ENCODE measurements around the gene TAX1BP1.
A peak's percentile ranks its signal among the peaks of the same experiment; 100 is the strongest.
"Not testable (repeated sequence)": the region's sequence is repeated elsewhere in the genome, so short reads cannot be mapped to it uniquely, and the experiment has no call there.

Gene TAX1BP1

DNA sequence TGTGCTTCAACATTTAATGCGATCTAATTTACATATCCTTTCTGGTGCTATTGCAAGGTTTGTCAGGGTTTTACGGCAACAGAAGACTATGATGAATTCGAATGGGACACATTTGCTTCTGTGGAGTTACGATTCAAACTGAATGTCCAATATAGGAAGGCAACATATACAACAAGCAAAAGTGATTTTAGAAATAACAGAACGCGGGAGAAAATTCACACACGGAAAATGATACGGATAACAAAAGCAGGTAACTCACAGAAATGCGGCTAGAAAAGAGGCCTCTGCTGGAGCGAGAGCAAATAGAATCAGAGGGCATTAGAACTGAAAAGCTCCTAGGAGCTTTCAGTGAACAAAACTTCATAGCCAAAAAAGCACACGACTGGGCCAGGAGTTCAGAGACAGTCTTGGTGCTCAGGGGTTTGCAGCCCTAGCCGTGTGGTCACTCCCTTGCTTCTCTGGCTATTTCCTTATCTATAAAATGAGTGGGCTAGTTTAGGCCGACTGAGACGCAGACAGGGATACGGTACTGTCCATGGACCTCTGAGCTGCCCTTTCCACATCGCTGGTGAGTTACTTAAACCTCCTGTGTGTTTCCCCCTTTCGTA, 557 bp upstream of the TAX1BP1 start:
- Histone ChIP-seq H3K4me3 (ENCODE audit: low read depth, low read length) (peak overlapping the region; percentile 84), H3K9me3 (ENCODE audit: control insufficient read depth, insufficient read depth, low read length) (no peaks in the 10 kb centered on the region), H3K4me1 (ENCODE audit: control insufficient read depth, insufficient read depth, low read length) (peaks cover 4% of the 10 kb centered on the region), H3K9ac (ENCODE audit: low read depth, low read length) (peak overlapping the region; percentile 62), H3K36me3 (ENCODE audit: control insufficient read depth, insufficient read depth, low read length) (no peaks in the 10 kb centered on the region), H3K27me3 (ENCODE audit: control insufficient read depth, insufficient read depth, low read length) (no peaks in the 10 kb centered on the region)

DNA sequence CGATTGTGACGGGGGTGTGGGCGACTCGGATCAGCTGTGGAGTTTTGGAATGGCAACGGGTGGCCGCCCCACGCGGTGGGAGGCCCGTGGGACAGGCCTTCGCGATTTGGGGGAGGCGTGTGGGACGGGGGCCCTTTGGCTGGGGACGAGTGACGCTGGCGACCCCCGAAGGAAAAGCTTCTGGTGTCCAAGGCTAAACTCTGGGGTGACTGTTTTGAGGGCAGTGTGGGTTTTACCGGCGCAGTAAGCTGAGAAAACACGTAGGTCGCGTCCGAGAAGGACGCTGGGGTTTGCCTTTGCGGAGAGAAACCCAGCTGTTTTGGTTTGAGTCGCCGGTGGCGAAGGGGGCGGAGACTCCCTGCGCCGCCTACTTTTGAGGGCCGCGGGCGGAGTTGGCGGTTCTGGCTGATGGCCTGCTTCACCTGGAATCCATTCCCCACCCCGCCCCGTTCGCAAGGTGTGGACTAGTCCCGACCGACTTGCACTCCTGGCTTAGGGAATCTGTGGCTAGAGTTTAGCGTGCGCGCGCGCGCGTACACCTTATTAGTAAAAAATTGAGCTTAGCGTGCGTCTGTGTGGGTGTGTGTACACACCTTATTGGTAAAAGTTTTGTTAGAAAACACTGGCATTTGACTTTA, 606 bp downstream of the TAX1BP1 start:
- Histone ChIP-seq H3K36me3 (ENCODE audit: control insufficient read depth, insufficient read depth, low read length) (no peaks in the 10 kb centered on the region), H3K9me3 (ENCODE audit: control insufficient read depth, insufficient read depth, low read length) (no peaks in the 10 kb centered on the region), H3K4me1 (ENCODE audit: control insufficient read depth, insufficient read depth, low read length) (peaks cover 6% of the 10 kb centered on the region), H3K27me3 (ENCODE audit: control insufficient read depth, insufficient read depth, low read length) (no peaks in the 10 kb centered on the region), H3K4me3 (ENCODE audit: low read depth, low read length) (peak overlapping the region; percentile 84), H3K9ac (ENCODE audit: low read depth, low read length) (peak overlapping the region; percentile 70)

DNA sequence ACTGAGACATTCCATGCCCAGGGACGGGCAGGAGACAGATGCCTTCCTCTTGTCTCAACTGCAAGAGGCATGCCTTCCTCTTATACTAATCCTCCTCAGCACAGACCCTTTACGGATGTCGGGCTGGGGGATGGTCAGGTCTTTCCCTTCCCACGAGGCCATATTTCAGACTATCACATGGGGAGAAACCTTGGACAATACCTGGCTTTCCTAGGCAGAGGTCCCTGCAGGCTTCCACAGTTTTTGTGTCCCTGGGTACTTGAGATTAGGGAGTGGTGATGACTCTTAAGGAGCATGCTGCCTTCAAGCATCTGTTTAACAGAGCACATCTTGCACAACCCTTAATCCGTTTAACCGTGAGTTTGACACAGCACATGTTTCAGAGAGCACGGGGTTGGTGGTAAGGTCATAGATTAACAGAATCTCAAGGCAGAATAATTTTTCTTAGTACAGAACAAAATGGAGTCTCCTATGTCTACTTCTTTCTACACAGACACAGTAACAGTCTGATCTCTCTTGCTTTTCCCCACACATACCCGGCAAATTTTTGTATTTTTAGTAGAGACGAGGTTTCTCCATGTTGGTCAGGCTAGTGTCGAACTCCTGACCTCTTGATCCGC, 2.2 kb downstream of the TAX1BP1 start:
- H3K4me3 ChIP-seq (ENCODE audit: low read depth, low read length); H3K36me3 ChIP-seq (ENCODE audit: control insufficient read depth, insufficient read depth, low read length); H3K9ac ChIP-seq (ENCODE audit: low read depth, low read length); H3K4me1 ChIP-seq (ENCODE audit: control insufficient read depth, insufficient read depth, low read length); H3K27me3 ChIP-seq (ENCODE audit: control insufficient read depth, insufficient read depth, low read length); H3K9me3 ChIP-seq (ENCODE audit: control insufficient read depth, insufficient read depth, low read length): not testable (repeated sequence)

DNA sequence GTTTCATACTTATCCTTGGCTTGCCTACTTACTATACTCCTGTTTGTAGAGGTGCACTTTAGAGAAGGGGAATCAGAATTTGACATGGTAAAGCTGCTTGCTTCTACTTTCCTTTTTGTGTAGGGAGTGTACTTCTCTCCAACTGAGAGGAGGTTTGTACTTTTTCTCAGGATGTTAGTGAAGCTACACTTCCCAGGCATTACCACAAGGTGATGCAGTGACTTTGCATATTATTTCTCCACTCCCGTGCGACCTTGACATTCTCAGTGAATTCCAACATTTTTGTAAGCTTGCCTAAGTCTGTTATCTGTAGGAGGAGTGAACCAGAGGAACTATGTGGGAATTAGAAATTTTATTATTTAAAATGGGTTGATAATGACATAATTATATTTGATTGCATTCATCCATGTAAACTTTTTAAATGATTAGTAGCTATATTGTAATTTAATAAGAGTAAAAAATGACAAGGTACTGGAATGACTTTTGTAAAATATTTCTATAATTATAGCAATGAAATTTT, 5.2 kb downstream of the TAX1BP1 start:
- Histone ChIP-seq H3K9ac (ENCODE audit: low read depth, low read length) (no peak overlapping the region), H3K9me3 (ENCODE audit: control insufficient read depth, insufficient read depth, low read length) (no peaks in the 10 kb centered on the region), H3K27me3 (ENCODE audit: control insufficient read depth, insufficient read depth, low read length) (no peaks in the 10 kb centered on the region), H3K36me3 (ENCODE audit: control insufficient read depth, insufficient read depth, low read length) (no peaks in the 10 kb centered on the region), H3K4me3 (ENCODE audit: low read depth, low read length) (no peak overlapping the region), H3K4me1 (ENCODE audit: control insufficient read depth, insufficient read depth, low read length) (peaks cover 8% of the 10 kb centered on the region)

DNA sequence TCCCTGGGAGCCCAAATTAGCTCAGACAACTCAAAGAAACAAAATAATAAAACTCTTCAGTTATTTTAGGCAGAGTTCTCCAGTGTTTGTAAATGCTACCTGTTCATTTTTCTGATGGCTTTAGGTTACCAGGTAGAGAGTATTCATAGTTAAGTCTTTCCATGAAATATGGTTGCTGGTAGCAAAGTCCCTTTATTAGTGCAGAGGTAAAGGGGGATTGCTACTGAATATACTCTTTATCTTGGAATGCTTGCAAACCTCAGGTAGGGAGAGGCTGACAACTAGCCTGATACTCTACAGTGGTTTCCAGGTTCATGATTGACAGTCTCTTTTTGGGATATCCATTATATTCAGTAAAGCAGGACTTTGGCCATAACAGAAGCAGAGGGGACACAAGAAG, 6.5 kb downstream of the TAX1BP1 start:
- peaks cover 8% of the 10 kb centered on the region for H3K4me1 ChIP-seq (ENCODE audit: control insufficient read depth, insufficient read depth, low read length)

DNA sequence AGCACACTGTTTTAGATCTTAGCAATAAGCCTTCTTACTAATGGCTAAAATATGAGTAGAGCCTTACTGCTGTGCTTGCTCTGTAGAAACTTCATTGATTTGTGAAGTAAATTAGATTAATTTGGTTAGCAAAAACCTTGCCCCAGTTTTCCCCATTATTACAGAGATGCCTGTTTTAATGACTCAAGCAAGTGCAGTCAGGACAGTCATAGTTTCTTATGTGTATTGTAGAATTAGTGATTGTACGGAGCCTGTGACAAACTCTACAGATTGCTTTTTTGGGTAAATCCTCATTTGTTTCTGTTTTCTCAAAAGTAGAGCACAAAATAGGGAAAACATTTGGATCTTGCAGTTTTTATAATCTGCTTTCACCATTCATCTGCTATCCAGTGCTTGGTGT, 7.0 kb downstream of the TAX1BP1 start:
- H3K4me1 ChIP-seq (ENCODE audit: control insufficient read depth, insufficient read depth, low read length) = peaks cover 8% of the 10 kb centered on the region
- no peaks in the 10 kb centered on the region for H3K27me3 ChIP-seq (ENCODE audit: control insufficient read depth, insufficient read depth, low read length)
- no peak overlapping the region for H3K9ac ChIP-seq (ENCODE audit: low read depth, low read length)
- no peak overlapping the region for H3K4me3 ChIP-seq (ENCODE audit: low read depth, low read length)
- no peaks in the 10 kb centered on the region for H3K9me3 ChIP-seq (ENCODE audit: control insufficient read depth, insufficient read depth, low read length)
- H3K36me3 ChIP-seq (ENCODE audit: control insufficient read depth, insufficient read depth, low read length) = no peaks in the 10 kb centered on the region

More for the DNA sequence above, 6.5 kb downstream of the TAX1BP1 start:
- no peaks in the 10 kb centered on the region for H3K27me3 ChIP-seq (ENCODE audit: control insufficient read depth, insufficient read depth, low read length)
- H3K9ac ChIP-seq (ENCODE audit: low read depth, low read length) = no peak overlapping the region
- no peak overlapping the region for H3K4me3 ChIP-seq (ENCODE audit: low read depth, low read length)
- H3K36me3 ChIP-seq (ENCODE audit: control insufficient read depth, insufficient read depth, low read length) = no peaks in the 10 kb centered on the region
- no peaks in the 10 kb centered on the region for H3K9me3 ChIP-seq (ENCODE audit: control insufficient read depth, insufficient read depth, low read length)

DNA sequence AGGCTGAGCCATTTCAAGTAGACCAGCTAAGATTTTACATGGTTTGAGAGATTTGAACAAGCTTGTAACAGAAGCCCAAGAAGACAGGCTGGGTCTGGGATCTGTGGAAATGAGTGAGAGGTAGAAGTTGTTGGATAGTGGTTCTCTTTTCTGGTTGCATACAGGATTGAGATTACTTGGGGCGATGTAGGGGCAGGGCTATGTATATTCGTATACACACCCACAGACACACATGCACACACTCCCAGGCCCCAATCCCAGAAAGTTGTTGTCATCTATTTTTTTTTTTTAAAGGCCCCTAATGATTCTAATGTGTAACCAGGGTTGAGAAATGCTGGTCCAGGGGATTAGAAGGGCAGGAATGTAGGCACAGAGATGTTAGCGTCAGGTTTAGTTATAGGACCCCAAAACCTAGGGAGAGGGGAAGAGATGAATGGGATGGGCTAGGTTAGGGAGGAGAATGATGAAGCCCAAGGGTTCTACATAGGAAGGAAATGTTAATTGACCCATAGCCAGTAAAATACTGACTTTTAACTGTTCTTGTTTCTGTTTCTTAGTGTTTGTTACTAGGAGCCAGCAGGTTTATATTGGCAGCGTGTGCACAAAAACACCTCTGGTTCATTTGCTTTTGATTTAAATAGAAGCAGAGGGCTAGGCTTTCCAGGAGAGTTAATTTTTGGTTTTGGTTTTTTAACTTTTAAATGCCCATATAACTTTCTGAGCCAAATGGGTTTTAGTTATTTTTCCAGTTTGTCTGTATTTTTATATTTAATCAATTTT, 7.8 kb downstream of the TAX1BP1 start:
- no peaks in the 10 kb centered on the region for H3K27me3 ChIP-seq (ENCODE audit: control insufficient read depth, insufficient read depth, low read length)
- H3K4me1 ChIP-seq (ENCODE audit: control insufficient read depth, insufficient read depth, low read length) = peaks cover 6% of the 10 kb centered on the region
- H3K9ac ChIP-seq (ENCODE audit: low read depth, low read length) = no peak overlapping the region
- no peaks in the 10 kb centered on the region for H3K9me3 ChIP-seq (ENCODE audit: control insufficient read depth, insufficient read depth, low read length)
- H3K4me3 ChIP-seq (ENCODE audit: low read depth, low read length) = no peak overlapping the region
- H3K36me3 ChIP-seq (ENCODE audit: control insufficient read depth, insufficient read depth, low read length) = no peaks in the 10 kb centered on the region

DNA sequence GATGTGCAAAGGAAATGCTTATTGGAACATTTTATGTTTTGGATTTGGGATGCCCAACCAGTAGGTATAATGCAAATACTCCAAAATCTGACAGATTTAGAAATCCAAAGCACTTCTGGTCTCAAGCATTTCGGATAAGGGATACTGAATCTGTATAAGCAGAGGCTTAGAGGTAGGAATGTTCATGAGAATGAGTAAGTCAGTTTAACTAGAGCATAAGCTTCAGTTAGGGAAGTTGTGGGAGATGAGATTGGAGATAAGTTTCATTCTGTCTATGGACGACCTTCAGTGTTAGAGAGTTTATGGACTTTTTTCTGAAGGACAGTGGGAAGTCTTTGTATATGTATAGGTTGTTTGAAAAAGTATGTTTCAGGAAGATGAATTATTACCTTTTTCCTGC, 10.4 kb downstream of the TAX1BP1 start:
- no peaks in the 10 kb centered on the region for H3K27me3 ChIP-seq (ENCODE audit: control insufficient read depth, insufficient read depth, low read length)
- H3K36me3 ChIP-seq (ENCODE audit: control insufficient read depth, insufficient read depth, low read length) = no peaks in the 10 kb centered on the region

DNA sequence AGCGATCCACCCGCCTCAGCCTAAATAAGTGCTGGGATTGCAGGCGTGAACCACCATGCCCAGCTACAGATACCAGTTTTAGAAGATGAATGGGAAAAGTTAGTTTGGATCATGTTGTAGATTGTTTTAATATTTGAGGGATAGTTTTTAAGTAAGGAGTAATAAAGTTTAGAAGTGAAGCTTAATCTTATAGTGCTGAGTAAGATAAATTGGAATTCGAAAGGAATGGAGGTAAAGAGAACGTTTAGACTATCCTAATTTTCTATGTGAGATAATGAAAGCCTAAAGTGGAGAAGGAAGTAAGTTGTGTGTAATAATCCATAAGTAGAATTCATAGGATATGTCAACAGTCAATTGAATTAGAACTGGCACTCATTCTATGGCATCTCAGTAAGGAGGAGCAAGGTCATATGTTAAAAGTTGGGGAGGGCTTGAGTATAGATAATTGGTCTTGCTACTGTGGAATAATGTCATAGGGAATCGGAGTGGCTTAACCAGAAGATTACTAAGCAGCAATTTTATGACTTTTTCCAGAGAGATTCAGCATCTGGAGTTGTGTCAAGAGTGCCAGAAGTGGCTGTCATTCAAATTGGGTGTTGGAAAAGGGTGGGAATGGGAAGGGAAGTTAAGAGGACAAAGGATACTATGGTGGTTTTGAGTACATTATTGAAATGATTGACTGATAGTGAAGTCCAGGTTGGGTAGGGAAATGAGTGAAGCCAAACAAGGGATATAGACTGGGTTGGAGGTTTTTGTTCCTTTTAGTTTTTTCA, 12.1 kb downstream of the TAX1BP1 start:
- Histone ChIP-seq H3K9ac (ENCODE audit: low read depth, low read length) (no peak overlapping the region), H3K9me3 (ENCODE audit: control insufficient read depth, insufficient read depth, low read length) (no peaks in the 10 kb centered on the region), H3K36me3 (ENCODE audit: control insufficient read depth, insufficient read depth, low read length) (no peaks in the 10 kb centered on the region), H3K4me3 (ENCODE audit: low read depth, low read length) (no peak overlapping the region), H3K27me3 (ENCODE audit: control insufficient read depth, insufficient read depth, low read length) (no peaks in the 10 kb centered on the region), H3K4me1 (ENCODE audit: control insufficient read depth, insufficient read depth, low read length) (no peaks in the 10 kb centered on the region)

More for the DNA sequence above, 10.4 kb downstream of the TAX1BP1 start:
- H3K4me3 ChIP-seq (ENCODE audit: low read depth, low read length) = no peak overlapping the region
- no peaks in the 10 kb centered on the region for H3K9me3 ChIP-seq (ENCODE audit: control insufficient read depth, insufficient read depth, low read length)
- peaks cover 2% of the 10 kb centered on the region for H3K4me1 ChIP-seq (ENCODE audit: control insufficient read depth, insufficient read depth, low read length)
- H3K9ac ChIP-seq (ENCODE audit: low read depth, low read length) = no peak overlapping the region

DNA sequence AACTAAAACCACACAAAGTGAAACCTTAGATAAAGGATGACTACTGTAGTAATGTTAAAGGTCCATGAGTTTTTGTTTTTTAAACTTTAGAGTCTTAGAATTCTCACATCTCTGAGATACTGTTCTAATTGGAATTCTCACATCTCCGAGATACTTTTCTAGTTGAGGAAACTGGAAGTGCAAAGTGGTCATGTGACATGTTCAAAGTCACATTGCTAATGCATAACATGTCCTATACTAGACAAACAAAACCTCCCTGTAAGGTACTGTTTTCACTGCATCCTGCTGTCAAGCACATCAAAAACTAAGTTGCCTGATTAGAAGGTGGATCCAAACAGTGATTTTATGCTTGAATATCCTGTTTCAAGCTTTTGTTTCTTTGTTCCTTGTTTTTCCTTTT, 13.9 kb downstream of the TAX1BP1 start:
- H3K9me3 ChIP-seq (ENCODE audit: control insufficient read depth, insufficient read depth, low read length) = no peaks in the 10 kb centered on the region
- no peaks in the 10 kb centered on the region for H3K36me3 ChIP-seq (ENCODE audit: control insufficient read depth, insufficient read depth, low read length)
- H3K4me3 ChIP-seq (ENCODE audit: low read depth, low read length) = no peak overlapping the region
- H3K9ac ChIP-seq (ENCODE audit: low read depth, low read length) = no peak overlapping the region
- H3K4me1 ChIP-seq (ENCODE audit: control insufficient read depth, insufficient read depth, low read length) = no peaks in the 10 kb centered on the region
- no peaks in the 10 kb centered on the region for H3K27me3 ChIP-seq (ENCODE audit: control insufficient read depth, insufficient read depth, low read length)

DNA sequence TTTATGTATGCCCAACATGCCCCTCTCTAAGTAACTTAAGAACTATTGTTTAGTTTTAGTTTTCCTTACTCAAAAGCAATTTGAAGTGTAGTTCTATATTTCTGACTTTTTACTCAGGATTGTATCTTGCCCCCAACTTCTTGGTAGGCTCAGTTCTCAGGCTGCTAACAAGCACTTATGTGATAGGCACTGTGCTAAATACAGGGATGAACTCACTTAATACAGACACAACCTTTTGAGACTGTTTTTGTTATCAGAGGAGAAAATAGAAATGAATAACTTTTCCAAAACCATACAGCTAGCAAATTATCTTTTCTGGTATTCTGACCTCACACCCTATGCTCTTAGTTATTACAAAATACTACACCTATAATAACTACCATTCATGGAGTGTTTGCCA, 16.3 kb downstream of the TAX1BP1 start:
- Histone ChIP-seq H3K4me1 (ENCODE audit: control insufficient read depth, insufficient read depth, low read length) (no peaks in the 10 kb centered on the region), H3K4me3 (ENCODE audit: low read depth, low read length) (no peak overlapping the region), H3K9ac (ENCODE audit: low read depth, low read length) (no peak overlapping the region), H3K27me3 (ENCODE audit: control insufficient read depth, insufficient read depth, low read length) (no peaks in the 10 kb centered on the region), H3K36me3 (ENCODE audit: control insufficient read depth, insufficient read depth, low read length) (no peaks in the 10 kb centered on the region), H3K9me3 (ENCODE audit: control insufficient read depth, insufficient read depth, low read length) (no peaks in the 10 kb centered on the region)

All from iPS-15b (cell line).